Calu3 (cell line): ENCODE results near the gene TMC7. TPM values are rescaled to one million over a fixed set of nuclear protein-coding genes. Genes with fewer than 3 reads are reported as not detected.
A peak's percentile ranks its signal among the peaks of the same experiment; 100 is the strongest.

Experiments
- BruUV-seq: library from RNA; stranded (reverse); fragments of 400-500 nt; replicated peaks from 2 replicates; lab custom pipeline; 2021; lab: Mats Ljungman, UMichigan
- CTCF ChIA-PET: fragments of 300-600 bp; sonication (Branson Sonifier 250); formaldehyde crosslinking; loops from one replicate; lab custom pipeline; 2022; ENCODE audit warnings: antibody characterized with exemption; lab: Charles Lee
- DNase-seq: peaks from one replicate; pipeline ENCODE4 v3.0.0; 2022
- H3K27ac Mint-ChIP-seq: one replicate; pipeline ENCODE4 v1.8.0; 2022; ENCODE audit warnings: mixed read lengths; ENCODE audit not compliant: unreplicated experiment
- H3K27me3 Mint-ChIP-seq: one replicate; pipeline ENCODE4 v1.8.0; 2022; ENCODE audit warnings: mixed read lengths; ENCODE audit not compliant: unreplicated experiment
- H3K36me3 Mint-ChIP-seq: one replicate; pipeline ENCODE4 v1.8.0; 2022; ENCODE audit warnings: mild to moderate bottlenecking, moderate library complexity, mixed read lengths; ENCODE audit not compliant: insufficient read depth, unreplicated experiment
- H3K4me1 Mint-ChIP-seq: one replicate; pipeline ENCODE4 v1.8.0; 2022; ENCODE audit warnings: mild to moderate bottlenecking, low read depth, mixed read lengths; ENCODE audit not compliant: unreplicated experiment
- H3K4me3 Mint-ChIP-seq: one replicate; pipeline ENCODE4 v1.8.0; 2022; ENCODE audit warnings: mild to moderate bottlenecking, low read depth, moderate library complexity, mixed read lengths; ENCODE audit not compliant: unreplicated experiment
- H3K9me3 Mint-ChIP-seq: one replicate; pipeline ENCODE4 v1.8.0; 2022; ENCODE audit warnings: low read depth, mixed read lengths; ENCODE audit not compliant: unreplicated experiment
- CTCF ChIP-seq: fragments of 200-600 bp; IDR thresholded peaks from one replicate; pipeline ENCODE4 v1.8.0; 2022; ENCODE audit warnings: antibody characterized with exemption; ENCODE audit not compliant: unreplicated experiment
- intact Hi-C: fragments of 100-400 bp; cut with micrococcal nuclease; formaldehyde crosslinking; loops from one replicate; pipeline ENCODE4 v1.10.0; 2022; ENCODE audit not compliant: unreplicated experiment
- total RNA-seq: library from RNA; stranded (reverse); gene quantifications from 2 replicates; pipeline ENCODE4 v1.2.3, GENCODE V29; 2022

The TMC7 gene
- total RNA-seq, 1 experiment from 2014 or later, result 10.1 TPM

- TF ChIP-seq CTCF, result no peak
- Mint-ChIP-seq H3K4me3 (no peak overlapping the region), H3K27ac (peak overlapping the region; percentile 98), H3K27me3 (no peaks in the 10 kb centered on the region), H3K9me3 (peaks cover 3% of the 10 kb centered on the region), H3K4me1 (peaks cover 45% of the 10 kb centered on the region), H3K36me3 (peaks cover 30% of the 10 kb centered on the region)
- no TSS peak for BruUV-seq
- no peak for DNase-seq
- CTCF ChIA-PET, result interaction anchor here (1.0 to 1.4 kb wide), 3 partner anchors 11 to 61 kb away, joined by 3 to 32 read pairs (median 7); partner anchors contain the start of genes COQ7 and TMC7
- intact Hi-C loops, result no loop called here
These were observed 22.9 kb downstream of the TMC7 start for GRCh38 chr16:19006446-19007315.

GRCh38 chr16:19008245-19009169 lies 24.8 kb downstream of the TMC7 start:
- intact Hi-C loops, result no loop called here
- Mint-ChIP-seq H3K27me3 (no peaks in the 10 kb centered on the region), H3K27ac (peak overlapping the region; percentile 48), H3K9me3 (peaks cover 3% of the 10 kb centered on the region), H3K4me1 (peaks cover 42% of the 10 kb centered on the region), H3K36me3 (peaks cover 24% of the 10 kb centered on the region), H3K4me3 (no peak overlapping the region)
- BruUV-seq, result no TSS peak
- CTCF ChIA-PET, result interaction anchor here (0.6 to 2.2 kb wide), 6 partner anchors 8 to 494 kb away, joined by 3 to 10 read pairs (median 4); partner anchors contain the start of genes RPS15A and TMC7
- no peak for TF ChIP-seq CTCF
- no peak for DNase-seq

GRCh38 chr16:19011169-19011731 lies 27.5 kb downstream of the TMC7 start:
- no peak for TF ChIP-seq CTCF
- intact Hi-C loops, result no loop called here

GRCh38 chr16:19014461-19014860 lies 30.7 kb downstream of the TMC7 start:
- DNase-seq, result no peak
- TF ChIP-seq CTCF, result no peak
- Mint-ChIP-seq H3K27ac (no peak overlapping the region), H3K9me3 (peaks cover 3% of the 10 kb centered on the region), H3K4me1 (no peaks in the 10 kb centered on the region), H3K27me3 (no peaks in the 10 kb centered on the region), H3K4me3 (no peak overlapping the region), H3K36me3 (peaks cover 36% of the 10 kb centered on the region)
- no TSS peak for BruUV-seq
- intact Hi-C loops, result no loop called here
- CTCF ChIA-PET, result interaction anchor here (1.0 kb wide), 1 partner anchor 31 kb away, joined by 5 read pairs; the partner anchor contains the start of gene TMC7

More at GRCh38 chr16:19011169-19011731, 27.5 kb downstream of the TMC7 start:
- Mint-ChIP-seq H3K27ac (peak overlapping the region; percentile 15), H3K4me1 (peaks cover 16% of the 10 kb centered on the region), H3K36me3 (peaks cover 31% of the 10 kb centered on the region), H3K27me3 (no peaks in the 10 kb centered on the region), H3K9me3 (peaks cover 3% of the 10 kb centered on the region), H3K4me3 (no peak overlapping the region)
- no TSS peak for BruUV-seq
- CTCF ChIA-PET, result interaction anchor here (1.1 to 1.6 kb wide), 2 partner anchors 13 to 28 kb away, joined by 3 to 5 read pairs; partner anchors contain the start of gene TMC7
- no peak for DNase-seq
